ENCODE data around the gene PIP4K2A.

PIP4K2A gene

GRCh38 chr10:22672319-22673090 lies 41.9 kb downstream of the PIP4K2A start:
- peak; percentile 42 for ATAC-seq
- TF ChIP-seq ZFP30 (CRISPR knock-in tag; IDR thresholded peaks at IDR 0.05) (no peak), ZC3H10 (CRISPR knock-in tag; IDR thresholded peaks at IDR 0.05) (no peak), PPARA (CRISPR knock-in tag; IDR thresholded peaks at IDR 0.05; ENCODE audit: borderline replicate concordance) (no peak), BACH2 (CRISPR knock-in tag; IDR thresholded peaks at IDR 0.05; ENCODE audit: borderline replicate concordance) (no peak), POU6F1 (CRISPR knock-in tag; IDR thresholded peaks at IDR 0.05; ENCODE audit: borderline replicate concordance, low read depth) (no peak)

- TF ChIP-seq CSRNP3 (CRISPR knock-in tag; IDR thresholded peaks at IDR 0.05), result no peak
- TF ChIP-seq ZNF70 (CRISPR knock-in tag; IDR thresholded peaks at IDR 0.05), result no peak
- TF ChIP-seq POU6F1 (CRISPR knock-in tag; IDR thresholded peaks at IDR 0.05; ENCODE audit: borderline replicate concordance, low read depth), result no peak
- no peak for ATAC-seq
Observed at GRCh38 chr10:22670788-22671187, 43.6 kb downstream of the PIP4K2A start.

- ATAC-seq, result no peak
- no peak for TF ChIP-seq RARB (CRISPR knock-in tag; IDR thresholded peaks at IDR 0.05)
- no peak for TF ChIP-seq TSHZ2 (CRISPR knock-in tag; IDR thresholded peaks at IDR 0.05)
Observed at GRCh38 chr10:22669163-22669711, 45.1 kb downstream of the PIP4K2A start.

GRCh38 chr10:22667093-22667480 lies 47.3 kb downstream of the PIP4K2A start:
- ATAC-seq, result no peak
- no peak for TF ChIP-seq CSRNP3 (CRISPR knock-in tag; IDR thresholded peaks at IDR 0.05)
- no peak for TF ChIP-seq ZC3H10 (CRISPR knock-in tag; IDR thresholded peaks at IDR 0.05)

- no peak for ATAC-seq
- TF ChIP-seq TCF4 (CRISPR knock-in tag; IDR thresholded peaks at IDR 0.05; ENCODE audit: borderline replicate concordance), result no peak
Observed at GRCh38 chr10:22666287-22667092, 47.9 kb downstream of the PIP4K2A start.

- no peak for TF ChIP-seq TCF4 (CRISPR knock-in tag; IDR thresholded peaks at IDR 0.05; ENCODE audit: borderline replicate concordance)
- TF ChIP-seq PPARA (CRISPR knock-in tag; IDR thresholded peaks at IDR 0.05; ENCODE audit: borderline replicate concordance), result no peak
- no peak for TF ChIP-seq CREB5 (CRISPR knock-in tag; IDR thresholded peaks at IDR 0.05; ENCODE audit: low read depth)
- TF ChIP-seq SNAI2 (CRISPR knock-in tag; IDR thresholded peaks at IDR 0.05), result no peak
- no peak for TF ChIP-seq BACH2 (CRISPR knock-in tag; IDR thresholded peaks at IDR 0.05; ENCODE audit: borderline replicate concordance)
- TF ChIP-seq TOX (CRISPR knock-in tag; IDR thresholded peaks at IDR 0.05; ENCODE audit: borderline replicate concordance), result no peak
- no peak for TF ChIP-seq ZC3H10 (CRISPR knock-in tag; IDR thresholded peaks at IDR 0.05)
- no peak for TF ChIP-seq GLIS3 (CRISPR knock-in tag; IDR thresholded peaks at IDR 0.05)
Observed at GRCh38 chr10:22665329-22665728, 49.0 kb downstream of the PIP4K2A start.

More at GRCh38 chr10:22665329-22665728, 49.0 kb downstream of the PIP4K2A start:
- ATAC-seq, result no peak

Data from SK-N-SH treated with all-trans-retinoic acid at 6 μM for 48 hours (cell line).